ENCODE results near the gene ZNF277. TPM values are rescaled to one million over a fixed set of nuclear protein-coding genes. Genes with fewer than 3 reads are reported as not detected.

ZNF277 gene
- total and polyA plus RNA-seq, 3 experiments from 2014 or later, result 13.5 to 20.6 (median 14.7) TPM

DNA sequence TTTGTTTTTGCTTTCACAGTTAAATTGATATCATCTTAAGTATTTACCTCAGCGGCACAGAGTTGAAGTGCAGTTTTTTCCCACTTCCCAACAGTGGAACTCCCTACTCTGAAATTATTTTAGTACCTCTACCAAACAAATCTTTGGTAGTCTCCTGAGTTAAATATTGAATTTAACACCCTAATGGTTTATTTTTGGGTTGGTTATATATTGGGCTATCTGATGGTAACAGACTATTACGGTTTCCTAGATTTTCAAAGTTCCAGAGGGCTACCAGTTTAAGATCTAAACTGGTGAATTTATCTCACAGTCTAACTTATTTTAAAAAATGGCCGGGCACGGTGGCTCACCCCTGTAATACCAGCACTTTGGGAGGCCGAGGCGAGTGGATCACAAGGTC is 1.3 kb downstream of the ZNF277 start:
- ChIA-PET CTCF (no interaction called here), POLR2A (no interaction called here)
- Histone ChIP-seq H3K27me3 (ENCODE audit: insufficient read depth, low read length, poor library complexity, severe bottlenecking) (peaks cover 14% of the 10 kb centered on the region), H3K4me1 (ENCODE audit: insufficient read depth, low read length) (peaks cover 19% of the 10 kb centered on the region), H3K4me3 (ENCODE audit: low read length) (peak overlapping the region; percentile 92), H3K27ac (ENCODE audit: low read depth, low read length) (no peak overlapping the region), H3K36me3 (ENCODE audit: insufficient read depth, low read length) (no peaks in the 10 kb centered on the region), H3K9me3 (ENCODE audit: low read length) (no peaks in the 10 kb centered on the region)
- DNase-seq, result no peak
- H3K4me3 Mint-ChIP-seq, result peak overlapping the region; percentile 90 to 99 (median 96)
- H3K9me3 Mint-ChIP-seq, result no peaks in the 10 kb centered on the region
- peak overlapping the region in 2 of 8 donors; percentile 22 to 31 for H3K27ac Mint-ChIP-seq
- H3K36me3 Mint-ChIP-seq, result peaks cover 0 to 9% (median 0%) of the 10 kb centered on the region in 3 donors
- H3K4me1 Mint-ChIP-seq, result peaks cover 44 to 60% (median 45%) of the 10 kb centered on the region in 3 donors
- peaks cover 8 to 12% of the 10 kb centered on the region in 2 donors for H3K27me3 Mint-ChIP-seq

GRCh38 chr7:112211348-112211907 is 4.9 kb downstream of the ZNF277 start:
- H3K4me1 Mint-ChIP-seq, result peaks cover 42 to 70% (median 55%) of the 10 kb centered on the region in 3 donors
- H3K27ac Mint-ChIP-seq, result no peak overlapping the region
- H3K4me3 Mint-ChIP-seq, result peak overlapping the region in 1 of 7 donors; percentile 7
- Histone ChIP-seq H3K27ac (ENCODE audit: low read depth, low read length) (no peak overlapping the region), H3K4me3 (ENCODE audit: low read length) (no peak overlapping the region), H3K36me3 (ENCODE audit: insufficient read depth, low read length) (no peaks in the 10 kb centered on the region), H3K9me3 (ENCODE audit: low read length) (no peaks in the 10 kb centered on the region), H3K4me1 (ENCODE audit: insufficient read depth, low read length) (peaks cover 5% of the 10 kb centered on the region), H3K27me3 (ENCODE audit: insufficient read depth, low read length, poor library complexity, severe bottlenecking) (no peaks in the 10 kb centered on the region)
- no peak for DNase-seq
- no peaks in the 10 kb centered on the region for H3K27me3 Mint-ChIP-seq
- CTCF ChIA-PET, result no interaction called here
- H3K9me3 Mint-ChIP-seq, result no peaks in the 10 kb centered on the region
- peaks cover 0 to 9% (median 0%) of the 10 kb centered on the region in 3 donors for H3K36me3 Mint-ChIP-seq
- POLR2A ChIA-PET, result no interaction called here

- Mint-ChIP-seq H3K4me3 (peak overlapping the region in 1 of 7 donors; percentile 43), H3K36me3 (peaks cover 0 to 4% (median 0%) of the 10 kb centered on the region in 3 donors), H3K27me3 (no peaks in the 10 kb centered on the region), H3K27ac (no peak overlapping the region), H3K4me1 (peaks cover 33 to 67% (median 57%) of the 10 kb centered on the region in 3 donors), H3K9me3 (no peaks in the 10 kb centered on the region)
- Histone ChIP-seq H3K9me3 (ENCODE audit: low read length) (no peaks in the 10 kb centered on the region), H3K4me3 (ENCODE audit: low read length) (no peak overlapping the region), H3K4me1 (ENCODE audit: insufficient read depth, low read length) (peaks cover 4% of the 10 kb centered on the region), H3K36me3 (ENCODE audit: insufficient read depth, low read length) (no peaks in the 10 kb centered on the region), H3K27ac (ENCODE audit: low read depth, low read length) (no peak overlapping the region), H3K27me3 (ENCODE audit: insufficient read depth, low read length, poor library complexity, severe bottlenecking) (no peaks in the 10 kb centered on the region)
- CTCF ChIA-PET, result no interaction called here
- DNase-seq, result no peak
- POLR2A ChIA-PET, result interaction anchor here (1.0 kb wide), 1 partner anchor 120 kb away, joined by 3 read pairs; no protein-coding TSS in a partner anchor
Observed at GRCh38 chr7:112212571-112212970, 6.1 kb downstream of the ZNF277 start.

GRCh38 chr7:112213735-112214134 is 7.2 kb downstream of the ZNF277 start:
- ChIA-PET POLR2A (no interaction called here), CTCF (interaction anchor here (0.9 to 1.2 kb wide), 2 partner anchors 11 to 13 kb away, joined by 3 read pairs; no protein-coding TSS in a partner anchor)
- Mint-ChIP-seq H3K27ac (no peak overlapping the region), H3K27me3 (no peaks in the 10 kb centered on the region), H3K9me3 (no peaks in the 10 kb centered on the region), H3K36me3 (peaks cover 0 to 4% (median 4%) of the 10 kb centered on the region in 3 donors), H3K4me3 (no peak overlapping the region), H3K4me1 (peaks cover 41 to 75% (median 63%) of the 10 kb centered on the region in 3 donors)
- Histone ChIP-seq H3K27ac (ENCODE audit: low read depth, low read length) (no peak overlapping the region), H3K9me3 (ENCODE audit: low read length) (no peaks in the 10 kb centered on the region), H3K36me3 (ENCODE audit: insufficient read depth, low read length) (no peaks in the 10 kb centered on the region), H3K4me3 (ENCODE audit: low read length) (no peak overlapping the region), H3K4me1 (ENCODE audit: insufficient read depth, low read length) (no peaks in the 10 kb centered on the region), H3K27me3 (ENCODE audit: insufficient read depth, low read length, poor library complexity, severe bottlenecking) (no peaks in the 10 kb centered on the region)
- DNase-seq, result no peak

GRCh38 chr7:112214268-112214667 is 7.8 kb downstream of the ZNF277 start:
- no peak overlapping the region for H3K27ac ChIP-seq (ENCODE audit: low read depth, low read length)
- no peak overlapping the region for H3K4me3 ChIP-seq (ENCODE audit: low read length)
- CTCF ChIA-PET, result interaction anchor here (1.6 kb wide), 1 partner anchor 11 kb away, joined by 3 read pairs; no protein-coding TSS in a partner anchor
- H3K4me1 Mint-ChIP-seq, result peaks cover 37 to 75% (median 68%) of the 10 kb centered on the region in 3 donors
- no peak overlapping the region for H3K27ac Mint-ChIP-seq
- no peaks in the 10 kb centered on the region for H3K27me3 ChIP-seq (ENCODE audit: insufficient read depth, low read length, poor library complexity, severe bottlenecking)
- no peak overlapping the region for H3K4me3 Mint-ChIP-seq
- H3K27me3 Mint-ChIP-seq, result no peaks in the 10 kb centered on the region
- H3K36me3 Mint-ChIP-seq, result peaks cover 0 to 4% (median 4%) of the 10 kb centered on the region in 3 donors
- H3K9me3 ChIP-seq (ENCODE audit: low read length), result no peaks in the 10 kb centered on the region
- no peak for DNase-seq
- H3K9me3 Mint-ChIP-seq, result no peaks in the 10 kb centered on the region
- POLR2A ChIA-PET, result no interaction called here
- no peaks in the 10 kb centered on the region for H3K36me3 ChIP-seq (ENCODE audit: insufficient read depth, low read length)
- no peaks in the 10 kb centered on the region for H3K4me1 ChIP-seq (ENCODE audit: insufficient read depth, low read length)

DNA sequence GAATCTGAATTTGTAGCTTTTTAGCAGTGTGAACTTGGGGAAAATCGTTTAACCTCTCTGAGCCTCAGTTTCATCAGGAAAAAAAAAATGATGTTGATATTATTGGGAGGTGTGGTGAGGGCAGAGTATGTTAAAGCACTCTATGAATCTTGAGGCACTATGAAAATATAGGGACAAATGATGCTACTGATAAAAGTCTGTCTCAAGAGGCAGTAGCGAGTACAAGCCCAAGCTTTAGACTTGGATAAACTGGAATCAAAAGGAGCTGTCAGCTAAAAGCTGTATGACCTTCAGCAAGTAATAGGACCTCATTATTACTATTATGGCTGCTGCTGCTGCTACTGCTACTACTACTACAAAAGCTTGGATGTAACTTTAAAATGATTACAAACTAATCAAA is 8.4 kb downstream of the ZNF277 start:
- no peak for DNase-seq
- H3K27me3 Mint-ChIP-seq, result no peaks in the 10 kb centered on the region
- ChIA-PET CTCF (interaction anchor here (1.1 to 1.6 kb wide), 3 partner anchors 8 to 12 kb away, joined by 3 to 4 read pairs (median 3); partner anchors contain the start of gene ZNF277), POLR2A (no interaction called here)
- Histone ChIP-seq H3K36me3 (ENCODE audit: insufficient read depth, low read length) (no peaks in the 10 kb centered on the region), H3K4me3 (ENCODE audit: low read length) (no peak overlapping the region), H3K27ac (ENCODE audit: low read depth, low read length) (no peak overlapping the region), H3K27me3 (ENCODE audit: insufficient read depth, low read length, poor library complexity, severe bottlenecking) (no peaks in the 10 kb centered on the region), H3K4me1 (ENCODE audit: insufficient read depth, low read length) (no peaks in the 10 kb centered on the region), H3K9me3 (ENCODE audit: low read length) (no peaks in the 10 kb centered on the region)
- peaks cover 38 to 77% (median 70%) of the 10 kb centered on the region in 3 donors for H3K4me1 Mint-ChIP-seq
- H3K36me3 Mint-ChIP-seq, result peaks cover 0 to 4% (median 4%) of the 10 kb centered on the region in 3 donors
- no peak overlapping the region for H3K27ac Mint-ChIP-seq
- H3K9me3 Mint-ChIP-seq, result no peaks in the 10 kb centered on the region
- H3K4me3 Mint-ChIP-seq, result no peak overlapping the region

DNA sequence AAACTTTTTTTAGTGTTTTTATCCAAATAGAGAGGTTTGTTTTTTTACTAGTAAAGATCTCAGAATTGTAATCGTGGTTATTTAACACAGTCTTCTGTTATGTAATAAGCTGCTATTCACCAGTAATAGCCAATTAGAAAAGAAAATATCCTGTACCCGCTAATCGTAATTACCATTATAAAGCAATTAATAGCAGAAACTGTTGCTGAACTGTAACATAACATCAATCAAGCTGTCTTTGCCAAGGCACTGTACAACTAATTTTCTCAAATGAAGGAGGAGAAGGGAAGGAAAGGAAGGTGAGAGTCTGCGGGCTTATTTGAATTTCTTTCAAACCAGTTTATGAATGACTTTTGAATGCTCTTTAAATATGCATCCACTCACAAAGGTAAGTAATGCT is 9.3 kb downstream of the ZNF277 start:
- POLR2A ChIA-PET, result no interaction called here
- peak overlapping the region in 1 of 8 donors; percentile 47 for H3K27ac Mint-ChIP-seq
- no peaks in the 10 kb centered on the region for H3K9me3 Mint-ChIP-seq
- H3K4me3 Mint-ChIP-seq, result no peak overlapping the region
- no peaks in the 10 kb centered on the region for H3K27me3 ChIP-seq (ENCODE audit: insufficient read depth, low read length, poor library complexity, severe bottlenecking)
- peaks cover 40 to 80% (median 76%) of the 10 kb centered on the region in 3 donors for H3K4me1 Mint-ChIP-seq
- no peaks in the 10 kb centered on the region for H3K36me3 ChIP-seq (ENCODE audit: insufficient read depth, low read length)
- no peaks in the 10 kb centered on the region for H3K4me1 ChIP-seq (ENCODE audit: insufficient read depth, low read length)
- H3K27ac ChIP-seq (ENCODE audit: low read depth, low read length), result no peak overlapping the region
- no peaks in the 10 kb centered on the region for H3K27me3 Mint-ChIP-seq
- DNase-seq, result no peak
- H3K4me3 ChIP-seq (ENCODE audit: low read length), result no peak overlapping the region
- CTCF ChIA-PET, result interaction anchor here (1.1 to 1.6 kb wide), 3 partner anchors 9 to 13 kb away, joined by 3 to 4 read pairs (median 3); partner anchors contain the start of gene ZNF277
- H3K36me3 Mint-ChIP-seq, result peaks cover 0 to 4% (median 4%) of the 10 kb centered on the region in 3 donors
- no peaks in the 10 kb centered on the region for H3K9me3 ChIP-seq (ENCODE audit: low read length)

- H3K27me3 ChIP-seq (ENCODE audit: insufficient read depth, low read length, poor library complexity, severe bottlenecking), result no peaks in the 10 kb centered on the region
- no peaks in the 10 kb centered on the region for H3K4me1 ChIP-seq (ENCODE audit: insufficient read depth, low read length)
- no peak overlapping the region for H3K27ac ChIP-seq (ENCODE audit: low read depth, low read length)
- no peaks in the 10 kb centered on the region for H3K36me3 ChIP-seq (ENCODE audit: insufficient read depth, low read length)
- H3K4me3 Mint-ChIP-seq, result no peak overlapping the region
- no peak overlapping the region for H3K27ac Mint-ChIP-seq
- no peaks in the 10 kb centered on the region for H3K9me3 Mint-ChIP-seq
- CTCF ChIA-PET, result no interaction called here
- no peak overlapping the region for H3K4me3 ChIP-seq (ENCODE audit: low read length)
- H3K4me1 Mint-ChIP-seq, result peaks cover 35 to 73% (median 67%) of the 10 kb centered on the region in 3 donors
- H3K9me3 ChIP-seq (ENCODE audit: low read length), result no peaks in the 10 kb centered on the region
- H3K36me3 Mint-ChIP-seq, result peaks cover 6 to 13% (median 7%) of the 10 kb centered on the region in 3 donors
- POLR2A ChIA-PET, result no interaction called here
- DNase-seq, result no peak
- no peaks in the 10 kb centered on the region for H3K27me3 Mint-ChIP-seq
Observed at GRCh38 chr7:112220877-112221434, 14.5 kb downstream of the ZNF277 start.

Measured in CD8-positive, alpha-beta memory T cell (primary cell).